ENCODE results near the gene NOL9.
A peak's percentile ranks its signal among the peaks of the same experiment; 100 is the strongest.
"Not testable (repeated sequence)": the region's sequence is repeated elsewhere in the genome, so short reads cannot be mapped to it uniquely, and the experiment has no call there.

The NOL9 gene

DNA sequence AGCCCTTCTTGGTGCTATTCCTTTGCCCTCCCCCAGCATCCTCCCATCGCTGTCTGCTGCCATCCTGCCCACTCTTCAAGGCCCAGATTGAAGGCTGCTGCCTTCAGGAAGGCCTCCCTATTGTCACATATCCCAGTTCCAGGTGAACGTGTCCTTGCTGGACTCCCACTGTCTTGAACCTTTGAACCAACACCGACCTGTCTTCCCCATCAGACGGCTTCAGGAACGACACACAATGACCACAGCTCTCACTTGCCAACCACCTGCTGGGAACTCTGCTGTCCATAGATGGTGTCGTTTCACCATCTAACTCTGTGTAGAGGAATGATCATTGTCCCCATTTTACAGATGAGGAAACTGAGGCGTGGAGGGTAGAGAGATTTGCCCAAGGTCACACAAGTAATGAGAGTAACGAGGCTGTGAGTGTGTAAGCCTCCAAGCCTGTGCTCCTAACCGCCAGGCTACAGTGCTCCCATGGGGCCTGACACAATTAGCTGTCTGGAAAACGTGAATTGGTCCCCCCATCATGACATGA, 53.0 kb downstream of the NOL9 start:
- DNase-seq = no peak

- DNase-seq = no peak
These were observed 53.6 kb downstream of the NOL9 start for GRCh38 chr1:6500544-6501278.

DNA sequence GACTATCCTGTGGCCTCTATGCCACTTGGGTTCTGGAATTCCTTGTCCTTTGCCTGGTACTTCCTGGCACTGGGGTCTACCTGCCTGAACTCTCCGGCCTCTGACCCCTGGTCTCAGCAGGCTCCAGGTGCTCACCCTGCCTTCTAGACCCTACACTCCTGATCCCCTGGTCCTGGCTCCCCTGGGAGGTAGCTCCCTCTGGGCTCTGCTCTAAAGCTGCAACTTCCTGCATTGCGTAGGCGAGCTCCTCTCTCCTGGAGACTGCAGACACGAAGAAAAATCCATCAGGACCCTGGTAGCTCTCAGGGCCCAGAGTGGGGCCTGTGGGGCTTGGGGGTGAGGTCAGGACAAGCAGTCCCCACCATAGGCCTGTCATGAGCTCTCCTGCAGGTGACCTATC, 55.0 kb downstream of the NOL9 start:
- DNase-seq = no peak

GRCh38 chr1:6498576-6499111, 55.7 kb downstream of the NOL9 start:
- no peak for DNase-seq

- DNase-seq = no peak
These were observed 56.3 kb downstream of the NOL9 start for GRCh38 chr1:6497867-6498575.

- peak; percentile 40 for DNase-seq
These were observed 57.0 kb downstream of the NOL9 start for GRCh38 chr1:6497215-6497866.

DNA sequence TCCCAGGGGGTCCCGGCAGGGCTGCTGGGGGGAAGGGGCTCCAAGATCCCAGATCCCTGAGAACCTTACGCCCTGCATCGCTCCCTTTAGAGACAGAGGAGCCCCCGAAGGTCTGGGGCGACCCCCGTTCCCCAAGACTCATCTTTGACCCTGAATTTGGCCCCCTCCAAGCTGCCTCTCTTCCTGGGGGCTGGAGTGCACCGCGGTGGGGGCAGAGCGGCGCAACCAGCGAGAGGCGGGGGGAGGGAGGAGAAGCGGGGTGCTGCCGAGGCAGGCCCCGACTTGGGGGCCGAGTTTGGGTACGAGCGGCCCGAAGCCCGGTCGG, 57.5 kb downstream of the NOL9 start:
- no peak for DNase-seq

- DNase-seq = no peak
These were observed 58.0 kb downstream of the NOL9 start for GRCh38 chr1:6496365-6496721.

- DNase-seq = no peak
These were observed 58.6 kb downstream of the NOL9 start for GRCh38 chr1:6495540-6496364.

GRCh38 chr1:6495041-6495441, 59.3 kb downstream of the NOL9 start:
- no peak for DNase-seq

DNA sequence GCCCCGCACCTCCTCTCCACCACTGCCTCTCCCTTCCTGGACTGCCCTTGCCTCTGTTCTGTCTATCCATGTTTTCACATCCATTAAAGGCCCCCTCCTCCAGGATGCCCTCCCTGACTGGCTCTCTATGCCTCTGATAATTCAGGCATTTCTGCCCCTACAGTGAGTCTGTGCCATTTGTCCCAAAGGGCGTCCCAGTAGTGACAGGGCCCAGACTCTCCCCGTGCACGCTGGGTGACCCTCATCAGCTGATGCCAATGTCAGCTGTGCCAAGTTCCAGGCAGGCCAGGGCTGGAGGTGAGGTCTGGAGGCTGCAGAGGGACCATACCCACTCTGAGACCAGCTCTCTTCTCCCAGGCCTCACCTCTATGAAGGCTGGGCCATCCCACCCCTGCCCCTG, 59.7 kb downstream of the NOL9 start:
- DNase-seq = no peak

DNA sequence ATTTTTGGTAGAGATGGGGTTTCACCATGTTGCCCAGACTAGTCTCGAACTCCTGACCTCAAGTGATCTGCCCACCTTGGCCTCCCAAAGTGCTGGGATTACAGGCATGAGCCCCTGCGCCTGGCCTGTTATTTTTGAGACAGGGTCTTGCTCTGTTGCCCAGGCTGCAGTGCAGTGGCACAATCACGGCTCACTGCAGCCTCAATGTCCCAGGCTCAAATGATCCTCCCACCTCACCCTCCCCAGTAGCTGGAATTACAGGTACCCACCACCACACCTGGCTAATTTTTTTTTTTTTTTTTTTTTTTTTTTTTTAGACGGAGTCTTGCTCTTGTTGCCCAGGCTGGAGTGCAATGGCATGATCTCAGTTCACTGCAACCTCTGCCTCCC, 60.5 kb downstream of the NOL9 start:
- DNase-seq = not testable (repeated sequence)

- no peak for DNase-seq
These were observed 62.3 kb downstream of the NOL9 start for GRCh38 chr1:6491966-6492365.

DNA sequence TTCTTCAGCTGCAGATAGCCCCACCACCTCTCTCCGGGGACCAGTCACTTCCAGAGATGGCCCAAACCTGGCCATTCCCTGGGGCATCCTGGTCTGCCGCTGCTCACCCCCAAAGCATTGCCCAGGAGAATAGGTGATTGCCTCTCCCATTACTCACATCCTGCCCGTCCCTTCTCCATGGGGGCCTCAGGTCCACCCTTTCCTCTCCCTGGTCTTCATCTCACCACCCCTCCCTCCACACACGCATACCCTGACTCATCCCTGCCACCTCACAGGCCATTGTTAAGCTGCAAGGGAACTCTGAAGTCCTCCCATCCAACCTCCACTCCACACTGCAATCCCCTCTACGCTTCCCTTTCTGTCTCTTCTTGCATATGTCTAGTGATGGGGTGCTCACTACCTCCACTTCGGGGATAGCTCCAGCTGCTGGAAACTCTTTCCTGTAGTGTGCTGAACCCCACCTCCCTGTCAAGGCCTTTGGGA, 62.8 kb downstream of the NOL9 start, which contains the start of gene PLEKHG5:
Gene PLEKHG5 (minus strand): TSS at position 188 of the 483 bp plus-strand sequence. CDS start 14,096 bp downstream, outside the sequence.
- no peak for DNase-seq

DNA sequence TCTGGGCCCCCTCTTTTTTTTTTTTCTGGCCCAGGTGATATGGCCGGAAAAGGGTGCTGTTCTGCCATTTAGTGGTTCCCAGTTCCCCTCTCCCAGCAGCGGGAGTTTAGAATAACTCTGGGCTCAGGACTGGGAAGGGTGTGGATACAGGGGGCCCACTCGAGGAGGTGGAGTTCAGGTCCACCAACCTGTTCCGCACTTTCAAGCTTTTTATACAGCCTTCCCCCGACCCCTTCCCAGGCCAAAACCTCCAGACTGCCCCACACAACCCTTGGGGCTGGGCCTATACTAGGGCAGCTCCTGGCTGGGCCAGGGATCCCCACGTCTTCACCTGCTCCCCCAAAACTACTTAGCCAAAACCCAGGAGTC, 63.2 kb downstream of the NOL9 start:
- DNase-seq = no peak

DNA sequence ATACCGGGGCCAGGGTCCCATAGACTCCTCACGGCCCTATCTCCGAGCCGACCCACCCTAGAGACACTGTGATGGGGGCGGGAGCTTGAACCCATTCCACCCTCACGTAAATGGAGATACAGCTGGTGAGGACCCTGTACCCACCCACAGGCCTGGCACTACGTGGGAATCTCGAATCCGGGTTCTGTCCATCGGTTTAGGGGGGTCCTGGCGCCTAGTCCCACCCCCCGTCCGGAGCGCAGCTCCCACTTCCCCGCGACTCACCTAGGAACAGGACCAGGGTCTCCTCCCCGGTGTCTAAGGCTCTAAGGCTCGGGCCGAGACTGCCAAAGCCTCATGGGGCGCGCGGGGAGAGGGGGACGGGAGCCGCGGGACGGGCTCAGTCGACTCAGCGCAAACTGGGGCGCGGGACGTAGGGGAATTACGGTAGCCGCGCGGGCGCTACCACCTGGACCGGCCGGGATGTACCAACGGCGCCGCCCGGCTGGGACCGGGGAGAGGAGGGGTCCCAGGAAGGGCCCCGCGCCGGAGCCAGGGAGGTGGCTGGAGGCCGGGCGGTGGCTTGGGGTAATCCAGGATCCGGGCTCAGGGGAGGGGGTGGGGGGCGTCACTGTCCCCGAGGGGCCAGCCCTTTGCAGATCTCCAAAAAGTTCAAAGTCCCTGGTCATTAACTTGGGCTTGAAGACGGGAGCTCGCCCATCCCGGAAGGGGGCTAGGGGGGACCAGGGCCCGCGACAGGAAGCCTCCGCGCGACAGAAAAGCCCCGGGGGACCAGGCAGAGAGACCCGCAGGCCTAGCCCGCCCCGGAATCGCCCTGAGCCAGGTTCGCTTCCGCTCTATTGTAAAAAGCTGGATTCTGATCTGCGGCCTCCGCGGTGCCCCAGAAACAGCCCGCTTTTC, 63.9 kb downstream of the NOL9 start:
- DNase-seq = peak; percentile 29

DNA sequence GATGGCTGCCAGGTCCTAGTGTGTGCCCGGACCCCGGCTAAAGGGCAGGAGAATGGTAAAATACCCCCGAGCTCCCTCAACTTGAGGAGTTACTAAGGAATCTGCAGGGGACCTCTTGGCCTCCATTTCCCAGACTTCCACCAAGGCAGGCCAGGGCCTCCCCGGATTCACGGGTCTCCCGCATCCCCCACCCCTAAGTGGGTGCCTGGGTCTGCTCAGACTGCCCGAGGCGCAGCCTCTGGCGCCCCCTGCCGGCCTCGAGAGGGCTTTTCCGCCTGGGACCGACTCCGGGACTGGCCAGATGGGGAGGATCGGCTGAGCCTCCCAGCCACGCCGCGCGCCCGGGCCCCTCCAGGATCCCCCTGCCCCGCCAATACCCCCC, 64.5 kb downstream of the NOL9 start:
- DNase-seq = peak; percentile 72

- DNase-seq = no peak
These were observed 64.9 kb downstream of the NOL9 start for GRCh38 chr1:6489383-6489765.

- DNase-seq = no peak
These were observed 65.5 kb downstream of the NOL9 start for GRCh38 chr1:6488602-6489382.

DNA sequence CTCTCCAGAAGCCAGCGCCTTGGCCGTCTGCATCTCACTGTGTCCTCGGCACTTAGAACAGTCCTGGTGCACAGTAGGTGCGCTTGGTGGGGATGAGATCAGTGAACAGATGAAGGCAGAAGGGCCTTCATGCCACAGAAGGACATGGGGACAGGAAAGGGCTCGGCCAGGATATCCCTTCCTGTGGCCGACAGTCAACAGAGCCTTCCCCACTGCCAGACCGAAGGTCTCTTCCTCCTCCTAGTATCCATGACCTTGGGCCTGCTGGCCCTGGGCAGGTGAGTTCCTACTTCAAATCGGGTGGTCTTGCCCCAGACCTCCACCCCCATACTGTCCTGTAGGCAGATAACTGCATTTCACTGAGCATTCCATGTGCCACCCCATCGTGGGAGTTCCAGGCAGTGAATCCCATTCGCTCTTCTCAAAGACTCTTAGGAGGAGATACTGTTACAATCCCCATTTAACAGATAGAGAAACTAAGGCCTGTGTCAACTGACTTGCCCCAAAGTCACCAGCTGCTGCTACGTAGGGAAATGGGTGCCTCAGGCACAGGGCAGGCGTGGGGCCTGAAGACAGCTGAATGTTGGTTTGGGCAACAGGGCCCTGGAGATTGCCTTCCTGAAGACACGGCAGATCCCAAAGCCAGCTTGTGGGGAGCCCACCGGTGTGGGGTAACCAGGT, 66.4 kb downstream of the NOL9 start:
- DNase-seq = no peak
